Measurements from ENCODE around the gene IGFBP5. TPM values are rescaled to one million over a fixed set of nuclear protein-coding genes. Genes with fewer than 3 reads are reported as not detected.

IGFBP5 gene
- total and polyA plus RNA-seq, 2 donors (not counting 1 experiment from before 2014, with no cell fraction given) = not detected

- H3K4me1 Mint-ChIP-seq = no peaks in the 10 kb centered on the region
- H3K36me3 ChIP-seq (replicated peaks in 1 of 2; ENCODE audit: control extremely low read depth in 1 of 2, control insufficient read depth in 1 of 2, extremely low read depth in 1 of 2, insufficient read depth in 2 of 2, low read length in 1 of 2) = no peaks in the 10 kb centered on the region
- no peak for TF ChIP-seq CTCF (IDR thresholded peaks at IDR 0.05)
- TF ChIP-seq EZH2 (IDR thresholded peaks at IDR 0.05; ENCODE audit: borderline replicate concordance, insufficient read depth, low read depth, low read length, poor library complexity, severe bottlenecking) = no peak
- no peaks in the 10 kb centered on the region for H3K9me3 Mint-ChIP-seq (ENCODE audit: insufficient read depth)
- no peak overlapping the region for H3K4me3 Mint-ChIP-seq
- CTCF ChIA-PET = interaction anchor here (0.8 to 1.5 kb wide), 3 partner anchors 12 to 1034 kb away, joined by 3 to 5 read pairs (median 4); no protein-coding TSS in a partner anchor
- DNase-seq = no peak
- no peaks in the 10 kb centered on the region for H3K79me2 ChIP-seq (ENCODE audit: control insufficient read depth, insufficient read depth, low read length)
- POLR2A ChIA-PET = no interaction called here
- peaks cover 46% of the 10 kb centered on the region for H3K27me3 Mint-ChIP-seq
- no peaks in the 10 kb centered on the region for H3K4me1 ChIP-seq (ENCODE audit: control insufficient read depth in 2 of 2, insufficient read depth in 2 of 2, low read length in 2 of 2)
- no peaks in the 10 kb centered on the region for H3K9me3 ChIP-seq (ENCODE audit: control extremely low read depth in 1 of 3, control insufficient read depth in 2 of 3, insufficient read depth in 1 of 3, low read length in 2 of 3)
- WGBS (ENCODE audit: insufficient coverage) = 88% methylated on average over 21 of the region's 21 CpGs
- H4K20me1 ChIP-seq (ENCODE audit: control insufficient read depth, insufficient read depth, low read length, poor library complexity, severe bottlenecking) = no peaks in the 10 kb centered on the region
- no peak overlapping the region for H3K9ac ChIP-seq (ENCODE audit: low read length)
- no peak overlapping the region for H3K4me3 ChIP-seq (ENCODE audit: control extremely low read depth in 1 of 5, extremely low read depth in 1 of 5, insufficient read depth in 1 of 5, low read depth in 2 of 5, low read length in 4 of 5)
- ATAC-seq (ENCODE audit: low read depth) = no peak
- intact Hi-C loops (cut with micrococcal nuclease) = no loop called here
- no peak overlapping the region for H3K27ac Mint-ChIP-seq
- peaks cover 0 to 6% (median 0%) of the 10 kb centered on the region in 4 experiments for H3K27me3 ChIP-seq (replicated peaks in 1 of 4; ENCODE audit: control extremely low read depth in 1 of 4, control insufficient read depth in 3 of 4, insufficient read depth in 4 of 4, low read length in 3 of 4)
- no peak overlapping the region for H3K4me2 ChIP-seq (replicated peaks; ENCODE audit: low read depth, low read length, poor library complexity, severe bottlenecking)
- no peak overlapping the region for H2AFZ ChIP-seq (ENCODE audit: insufficient read depth, low read depth, low read length, poor library complexity, severe bottlenecking)
- no peak overlapping the region for H3K27ac ChIP-seq (ENCODE audit: low read length in 2 of 2)
Observed at GRCh38 chr2:216678813-216679657, 16.3 kb downstream of the IGFBP5 start.

- H3K36me3 ChIP-seq (replicated peaks in 1 of 2; ENCODE audit: control extremely low read depth in 1 of 2, control insufficient read depth in 1 of 2, extremely low read depth in 1 of 2, insufficient read depth in 2 of 2, low read length in 1 of 2) = no peaks in the 10 kb centered on the region
- H3K27me3 ChIP-seq (replicated peaks in 1 of 4; ENCODE audit: control extremely low read depth in 1 of 4, control insufficient read depth in 3 of 4, insufficient read depth in 4 of 4, low read length in 3 of 4) = peaks cover 0 to 5% (median 0%) of the 10 kb centered on the region in 4 experiments
- CTCF ChIA-PET = interaction anchor here (0.8 to 1.5 kb wide), 2 partner anchors 11 to 1035 kb away, joined by 4 to 5 read pairs; no protein-coding TSS in a partner anchor
- no peak for ATAC-seq (ENCODE audit: low read depth)
- H3K9ac ChIP-seq (ENCODE audit: low read length) = no peak overlapping the region
- DNase-seq = no peak
- no peak overlapping the region for H2AFZ ChIP-seq (ENCODE audit: insufficient read depth, low read depth, low read length, poor library complexity, severe bottlenecking)
- no peak overlapping the region for H3K4me2 ChIP-seq (replicated peaks; ENCODE audit: low read depth, low read length, poor library complexity, severe bottlenecking)
- Mint-ChIP-seq H3K4me1 (no peaks in the 10 kb centered on the region), H3K9me3 (ENCODE audit: insufficient read depth) (no peaks in the 10 kb centered on the region), H3K27me3 (peaks cover 37% of the 10 kb centered on the region), H3K4me3 (no peak overlapping the region), H3K27ac (no peak overlapping the region)
- H3K4me1 ChIP-seq (ENCODE audit: control insufficient read depth in 2 of 2, insufficient read depth in 2 of 2, low read length in 2 of 2) = no peaks in the 10 kb centered on the region
- TF ChIP-seq CTCF (IDR thresholded peaks at IDR 0.05) (no peak), EZH2 (IDR thresholded peaks at IDR 0.05; ENCODE audit: borderline replicate concordance, insufficient read depth, low read depth, low read length, poor library complexity, severe bottlenecking) (no peak)
- H3K4me3 ChIP-seq (ENCODE audit: control extremely low read depth in 1 of 5, extremely low read depth in 1 of 5, insufficient read depth in 1 of 5, low read depth in 2 of 5, low read length in 4 of 5) = no peak overlapping the region
- H3K27ac ChIP-seq (ENCODE audit: low read length in 2 of 2) = no peak overlapping the region
- intact Hi-C loops (cut with micrococcal nuclease) = no loop called here
- no peaks in the 10 kb centered on the region for H3K79me2 ChIP-seq (ENCODE audit: control insufficient read depth, insufficient read depth, low read length)
- POLR2A ChIA-PET = no interaction called here
- WGBS (ENCODE audit: insufficient coverage) = 98% methylated on average over 8 of the region's 12 CpGs
- H3K9me3 ChIP-seq (ENCODE audit: control extremely low read depth in 1 of 3, control insufficient read depth in 2 of 3, insufficient read depth in 1 of 3, low read length in 2 of 3) = no peaks in the 10 kb centered on the region
- no peaks in the 10 kb centered on the region for H4K20me1 ChIP-seq (ENCODE audit: control insufficient read depth, insufficient read depth, low read length, poor library complexity, severe bottlenecking)
Observed at GRCh38 chr2:216678098-216678465, 17.3 kb downstream of the IGFBP5 start.

Data from B cell (primary cell).